PC-3 (cell line): ENCODE results near the gene KIR2DL3.
"Not testable (repeated sequence)": the region's sequence is repeated elsewhere in the genome, so short reads cannot be mapped to it uniquely, and the experiment has no call there.

Experiments
- CTCF ChIP-seq: fragments of 300-600 bp; sonication (generic); conservative IDR thresholded peaks from 2 replicates; pipeline ENCODE4 v1.5.1; 2017; ENCODE audit warnings: antibody characterized with exemption, low read depth, mild to moderate bottlenecking, low read length
- EZH2 ChIP-seq: fragments of 300-600 bp; sonication (generic); IDR thresholded peaks from one replicate; pipeline ENCODE4 v1.6.1; 2017; ENCODE audit warnings: antibody characterized with exemption, mild to moderate bottlenecking, low read length; ENCODE audit not compliant: unreplicated experiment

GRCh38 chr19:54788154-54788553, 49.8 kb downstream of the KIR2DL3 start:
- TF ChIP-seq EZH2, CTCF: not testable (repeated sequence)
